GM19035 (cell line): ENCODE results near the gene HAUS6.

Experiments
- ATAC-seq: cut with Tn5 transposase; IDR thresholded peaks from one replicate; pipeline ENCODE4 v1.9.1; 2021; ENCODE audit not compliant: unreplicated experiment

The HAUS6 gene

GRCh38 chr9:19048966-19049916 lies 53.5 kb downstream of the HAUS6 start, which contains the start of gene RRAGA:
RRAGA (plus strand) TSS chr9:19049427; CDS start chr9:19049660, 233 bp downstream.
- ATAC-seq, result peak; percentile 92

GRCh38 chr9:19036611-19037010 lies 66.1 kb downstream of the HAUS6 start:
- ATAC-seq, result no peak

GRCh38 chr9:19033015-19033414 lies 69.7 kb downstream of the HAUS6 start, which contains the start of gene SAXO1:
SAXO1 (minus strand) TSS chr9:19033209; CDS start chr9:19032908, 301 bp downstream.
- no peak for ATAC-seq

- ATAC-seq, result no peak
These were observed 70.3 kb downstream of the HAUS6 start for GRCh38 chr9:19032406-19032805.

- ATAC-seq, result peak; percentile 49
These were observed 71.8 kb downstream of the HAUS6 start for GRCh38 chr9:19030899-19031298.

- peak; percentile 46 for ATAC-seq
These were observed 73.8 kb downstream of the HAUS6 start for GRCh38 chr9:19028835-19029451.

GRCh38 chr9:19027825-19028224 lies 74.9 kb downstream of the HAUS6 start:
- no peak for ATAC-seq

GRCh38 chr9:19026375-19026774 lies 76.3 kb downstream of the HAUS6 start:
- ATAC-seq, result no peak

- ATAC-seq, result no peak
These were observed 79.6 kb downstream of the HAUS6 start for GRCh38 chr9:19023078-19023477.

- ATAC-seq, result peak; percentile 52
These were observed 80.5 kb downstream of the HAUS6 start for GRCh38 chr9:19022206-19022605.

- ATAC-seq, result peak; percentile 21
These were observed 81.1 kb downstream of the HAUS6 start for GRCh38 chr9:19021649-19022048.

- no peak for ATAC-seq
These were observed 81.7 kb downstream of the HAUS6 start for GRCh38 chr9:19020886-19021455.

- ATAC-seq, result no peak
These were observed 84.5 kb downstream of the HAUS6 start for GRCh38 chr9:19018201-19018600.

GRCh38 chr9:19009391-19009965 lies 93.2 kb downstream of the HAUS6 start:
- ATAC-seq, result no peak
